ENCODE measurements around the gene C10orf67.
"Not testable (repeated sequence)": the region's sequence is repeated elsewhere in the genome, so short reads cannot be mapped to it uniquely, and the experiment has no call there.

The C10orf67 gene

DNA sequence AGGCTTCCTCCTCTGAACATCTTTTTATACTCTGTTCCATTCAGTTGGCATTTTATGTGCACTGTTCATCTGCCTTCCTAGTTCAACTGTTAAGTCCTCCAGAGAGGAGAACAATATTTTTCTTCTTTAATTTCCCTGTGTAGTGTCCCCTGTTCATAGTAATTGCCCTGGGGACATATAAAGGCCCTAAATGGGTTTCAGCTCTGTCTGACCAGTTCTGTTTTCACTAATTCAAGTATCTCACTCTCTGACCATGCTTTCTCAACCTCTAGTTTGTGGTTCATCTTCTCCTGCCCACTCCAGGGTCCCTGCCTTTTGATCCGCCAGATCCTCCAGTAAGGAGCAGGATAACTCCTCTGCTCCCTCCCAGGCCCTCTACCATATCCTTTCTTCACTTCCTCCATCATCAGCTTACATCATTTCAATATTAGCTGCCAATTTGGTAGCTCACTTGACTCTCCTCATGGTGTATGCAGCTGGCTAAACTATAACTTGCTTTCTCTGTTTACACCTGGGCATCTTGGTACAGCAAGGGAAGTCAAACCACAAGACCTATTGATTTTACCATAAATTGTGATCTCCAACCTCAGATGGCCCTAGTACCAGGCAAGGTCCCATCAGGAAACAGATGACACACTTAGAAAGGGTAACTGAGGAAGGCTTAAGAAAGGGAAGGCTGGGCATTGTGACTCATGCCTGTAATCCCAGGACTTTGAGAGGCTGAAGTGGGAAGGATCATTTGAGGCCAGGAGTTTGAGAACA lies 17.7 kb upstream of the C10orf67 start:
- no peak for DNase-seq

DNA sequence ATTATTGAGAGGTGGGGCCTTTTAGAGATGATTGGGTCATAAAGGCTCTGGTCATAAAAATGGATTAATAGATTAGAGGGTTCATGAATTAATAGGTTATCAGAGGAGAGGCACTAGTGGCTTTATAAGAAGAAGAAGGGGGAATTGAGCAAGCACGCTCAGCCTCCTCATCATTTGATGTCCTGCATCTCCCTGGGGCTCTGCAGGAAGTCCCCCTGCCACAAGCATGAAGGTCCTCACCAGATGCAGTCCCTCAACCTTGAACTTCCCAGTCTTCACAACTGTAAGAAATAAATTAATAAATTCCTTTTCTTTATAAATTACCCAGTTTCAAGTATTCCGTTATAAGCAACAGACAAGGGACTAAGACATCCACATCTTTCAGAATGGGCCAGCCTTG lies 17.1 kb upstream of the C10orf67 start:
- no peak for DNase-seq

DNA sequence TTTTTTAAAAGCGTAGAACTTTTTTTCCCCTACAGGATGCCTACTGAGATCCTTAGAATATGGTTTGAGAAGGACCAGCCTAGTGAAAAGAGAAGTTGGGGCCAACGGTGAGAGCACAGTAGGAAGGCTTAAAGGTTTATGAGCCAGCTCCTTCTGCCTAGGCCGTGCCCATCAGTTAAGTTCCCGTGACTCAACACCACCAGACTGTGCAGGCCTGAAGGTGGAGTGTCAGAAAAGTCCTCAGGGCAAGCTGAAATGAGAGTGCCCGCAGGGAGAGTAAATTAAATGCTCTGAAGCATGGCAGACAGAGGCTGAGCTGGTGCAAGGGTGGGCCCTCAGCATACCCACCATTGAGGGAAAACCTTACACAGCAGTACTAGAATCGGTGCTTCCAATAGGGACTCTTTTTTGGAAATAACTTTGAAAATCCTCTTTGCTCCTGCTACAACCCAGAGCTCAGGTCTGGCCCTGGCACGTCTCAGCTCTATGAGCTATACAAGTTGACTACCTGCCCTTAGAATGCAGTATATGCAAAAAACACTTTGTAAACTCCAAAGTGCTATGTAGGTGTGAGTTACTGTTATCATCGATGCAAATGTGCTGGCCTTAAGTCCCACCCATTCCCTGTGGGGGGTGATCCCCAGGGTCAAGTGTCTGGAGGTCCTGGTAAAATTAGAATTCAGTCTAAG lies 15.2 kb upstream of the C10orf67 start:
- no peak for DNase-seq

DNA sequence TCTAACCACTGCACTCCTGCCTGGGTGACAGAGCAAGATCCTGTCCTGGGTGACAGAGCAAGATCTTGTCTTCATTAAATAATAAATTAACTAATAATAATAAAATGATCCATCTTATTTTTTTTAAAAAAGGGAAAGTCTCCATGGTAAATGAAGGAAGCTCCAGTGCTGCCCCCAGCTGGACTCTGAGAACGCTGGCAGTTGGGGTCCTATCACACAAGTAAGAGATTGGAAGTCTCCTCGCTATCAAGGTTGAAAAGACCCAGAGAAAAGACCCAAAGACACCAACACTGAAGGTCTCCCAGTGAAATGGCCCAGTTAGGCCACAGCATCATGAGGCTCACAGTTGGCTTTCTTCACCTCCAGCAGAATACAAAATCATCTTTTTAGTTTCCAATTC lies 13.8 kb upstream of the C10orf67 start:
- no peak for DNase-seq

DNA sequence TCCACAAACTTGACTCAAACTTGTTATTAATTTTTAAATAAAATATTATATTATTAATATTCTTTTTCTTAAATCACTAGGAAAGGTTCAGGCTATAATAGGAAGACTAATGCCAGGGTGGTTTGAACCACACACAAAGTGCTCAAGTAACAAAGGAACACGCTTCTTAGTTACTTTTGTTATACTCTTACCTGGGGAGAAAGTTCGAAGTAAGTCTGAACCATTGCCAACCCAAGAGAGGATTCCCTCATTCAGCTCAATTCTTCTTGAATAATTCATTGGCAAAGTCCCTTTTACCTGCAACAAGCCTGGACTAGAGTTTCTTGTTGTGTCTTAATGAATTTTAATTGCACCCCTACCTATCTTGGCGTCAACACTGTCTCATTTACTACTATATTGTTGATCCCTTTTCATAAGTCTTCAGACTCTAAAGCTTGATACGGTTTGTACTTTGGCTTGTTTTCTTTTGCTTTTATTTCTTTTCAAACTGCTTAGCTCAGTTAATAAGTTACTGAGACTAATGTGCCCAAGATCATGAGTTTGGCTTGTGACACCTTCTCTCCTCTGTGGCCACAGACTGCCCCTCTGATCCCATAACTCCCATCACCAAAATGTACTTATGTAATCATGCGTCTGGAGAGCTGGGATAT lies 10.2 kb upstream of the C10orf67 start:
- DNase-seq: no peak

DNA sequence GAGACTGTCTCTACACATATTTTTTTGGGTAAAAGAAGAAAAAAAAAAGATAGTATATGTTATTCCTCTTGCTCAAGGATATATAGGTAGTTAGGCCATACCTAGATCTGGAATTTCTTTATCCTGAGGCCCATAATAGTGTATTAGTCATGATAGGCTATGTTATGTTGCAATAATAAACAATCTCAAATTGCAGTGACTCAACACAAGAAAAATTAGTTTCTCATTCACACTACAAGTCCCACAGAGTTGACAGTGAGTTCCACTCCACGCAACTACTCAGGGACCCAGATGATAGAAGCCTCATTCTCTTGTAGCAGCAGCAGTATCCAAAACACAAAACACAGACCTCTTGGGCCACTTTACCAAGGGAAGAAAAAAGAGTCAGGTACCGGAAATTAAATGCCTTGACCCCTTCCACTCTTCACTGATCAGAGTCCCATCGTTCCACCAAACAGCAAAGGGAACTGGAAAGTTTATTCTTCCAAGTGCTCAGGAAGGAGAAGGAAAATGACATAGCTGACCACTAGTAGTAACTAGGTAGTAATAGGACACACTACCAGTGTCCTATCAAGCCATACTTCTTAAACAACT lies 7.4 kb upstream of the C10orf67 start:
- DNase-seq: no peak

DNA sequence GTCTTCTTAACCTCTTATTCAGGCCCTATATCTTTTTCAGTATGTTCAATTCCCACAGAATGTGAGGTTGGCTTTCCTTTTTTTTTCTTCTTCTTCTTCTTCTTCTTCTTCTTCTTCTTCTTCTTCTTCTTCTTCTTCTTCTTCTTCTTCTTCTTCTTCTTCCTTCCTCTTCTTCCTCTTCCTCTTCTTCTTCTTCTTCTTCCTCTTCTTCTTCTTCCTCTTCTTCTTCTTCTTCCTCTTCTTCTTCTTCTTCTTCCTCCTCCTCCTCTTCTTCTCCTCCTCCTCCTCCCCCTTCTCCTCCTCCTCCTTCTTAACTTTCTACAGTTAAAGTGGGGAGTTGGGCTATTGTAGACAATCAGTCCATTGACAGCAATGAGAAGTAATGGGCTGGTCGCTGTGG lies 6.1 kb upstream of the C10orf67 start:
- not testable (repeated sequence) for DNase-seq

DNA sequence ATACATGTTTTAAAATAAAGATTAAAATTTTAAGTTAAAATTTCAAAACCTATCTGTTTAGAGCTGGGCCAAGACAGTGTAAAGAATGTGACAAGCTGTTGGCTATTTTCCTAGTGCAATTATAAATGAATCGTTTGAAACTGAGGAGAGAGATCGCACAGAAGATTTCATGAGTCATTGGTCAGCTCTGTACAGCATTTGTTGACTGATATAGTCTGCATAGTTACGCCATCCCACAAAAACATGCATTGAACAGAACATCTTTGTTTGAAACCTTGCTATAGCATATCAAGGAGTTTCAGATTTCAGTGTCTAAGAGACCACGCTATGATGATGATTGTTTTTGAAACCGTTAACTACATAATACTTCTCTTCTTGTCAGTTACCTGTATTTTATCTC lies 1.3 kb upstream of the C10orf67 start:
- DNase-seq: no peak

DNA sequence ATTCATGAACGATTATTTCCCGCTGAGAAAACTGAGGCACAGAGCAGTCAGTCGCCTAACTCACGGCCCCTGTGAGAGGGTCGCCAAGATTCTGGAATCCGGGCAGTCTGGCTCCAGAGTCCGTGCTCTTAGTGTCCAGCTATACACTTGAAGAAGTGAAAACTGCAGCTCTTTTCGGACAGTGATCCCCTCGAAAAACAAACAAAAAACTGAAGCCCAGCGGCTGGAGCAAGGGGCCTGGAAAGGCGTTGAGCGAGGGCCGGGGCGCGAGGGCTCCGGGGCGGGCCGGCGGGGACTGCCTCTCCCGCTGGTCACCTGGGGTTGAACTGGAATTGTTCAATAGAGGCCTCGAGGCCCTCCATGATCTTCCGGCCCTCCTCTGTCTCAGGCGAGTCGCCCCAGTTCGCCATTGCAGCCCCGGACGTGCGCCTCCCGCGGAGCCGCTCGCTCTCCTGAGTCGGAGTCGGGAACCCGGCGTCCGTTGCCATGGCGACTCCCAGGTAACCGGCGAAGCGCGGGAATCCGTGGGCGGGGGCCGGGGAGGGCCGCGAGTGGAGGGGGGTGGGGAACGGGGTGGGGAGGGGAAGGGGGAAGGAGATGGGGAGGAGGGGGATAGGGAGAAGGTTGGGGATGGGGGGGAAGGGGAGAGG lies 881 bp downstream of the C10orf67 start:
- DNase-seq: peak; percentile 57

DNA sequence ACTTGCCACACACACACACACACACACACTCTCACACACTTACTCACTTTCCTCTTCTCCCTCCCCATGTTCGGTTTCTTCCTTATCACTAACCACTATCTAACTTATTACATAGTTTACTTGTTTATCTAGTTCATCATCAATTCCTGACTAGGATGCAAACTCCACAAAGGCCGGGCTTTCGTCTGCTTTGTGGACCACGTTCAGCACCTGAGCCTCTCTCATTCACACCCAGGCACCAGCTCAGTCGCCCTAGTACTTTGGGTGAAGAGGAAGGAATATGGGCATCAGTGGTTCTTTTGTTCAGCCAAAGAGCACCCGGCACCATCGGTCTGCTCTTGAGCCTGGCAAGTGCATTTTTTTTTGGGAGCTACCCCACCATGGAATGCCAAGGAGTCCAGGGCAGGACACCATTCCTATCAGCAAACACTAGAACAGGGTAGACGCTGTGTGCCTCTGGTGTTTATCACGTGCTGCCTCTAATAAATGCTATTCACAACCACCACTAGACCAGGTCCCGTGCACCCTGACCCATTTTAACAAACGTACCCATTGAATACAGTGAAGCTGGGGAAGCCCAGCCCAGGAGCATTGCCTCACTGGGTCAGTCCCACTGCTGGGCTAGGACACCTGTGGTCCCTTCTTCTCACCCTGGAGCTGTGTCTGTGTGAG lies 2.2 kb downstream of the C10orf67 start:
- DNase-seq: no peak

DNA sequence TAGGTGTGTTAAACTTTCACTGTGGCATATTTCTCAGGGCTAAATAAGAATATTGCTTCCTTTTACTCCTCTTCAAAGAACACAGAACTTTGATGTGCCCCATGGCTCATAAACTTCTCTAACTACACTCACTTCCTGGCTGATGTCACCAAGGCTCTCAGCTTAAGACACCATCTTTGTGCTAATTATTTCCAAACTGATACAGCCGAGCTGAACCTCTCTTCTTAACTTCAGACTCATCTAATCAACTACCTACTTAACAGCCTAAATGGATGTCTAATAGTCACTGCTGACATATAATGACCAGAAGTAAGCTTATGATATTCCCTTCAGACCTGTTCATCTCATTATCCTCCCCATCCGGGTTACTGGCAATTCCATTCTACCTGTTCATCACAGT lies 3.6 kb downstream of the C10orf67 start:
- no peak for DNase-seq

DNA sequence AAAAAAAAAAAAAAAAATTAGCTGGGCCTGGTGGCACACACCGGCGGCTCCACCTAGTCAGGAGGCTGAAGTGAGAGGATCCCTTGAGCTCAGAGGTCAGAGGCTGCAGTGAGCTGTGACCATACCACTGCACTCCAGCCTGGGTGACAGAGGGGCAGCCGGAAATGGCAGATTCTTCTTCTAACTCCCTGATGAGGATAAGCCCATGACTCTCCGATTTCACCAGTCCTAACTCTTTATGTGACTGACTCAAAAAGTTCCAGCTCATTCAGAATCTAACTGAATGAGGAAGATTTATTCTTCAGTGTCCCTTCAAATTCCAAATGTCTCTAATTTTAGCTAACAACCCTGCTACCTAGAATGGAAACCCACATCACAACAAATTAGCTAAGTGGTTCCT lies 4.2 kb downstream of the C10orf67 start:
- no peak for DNase-seq

DNA sequence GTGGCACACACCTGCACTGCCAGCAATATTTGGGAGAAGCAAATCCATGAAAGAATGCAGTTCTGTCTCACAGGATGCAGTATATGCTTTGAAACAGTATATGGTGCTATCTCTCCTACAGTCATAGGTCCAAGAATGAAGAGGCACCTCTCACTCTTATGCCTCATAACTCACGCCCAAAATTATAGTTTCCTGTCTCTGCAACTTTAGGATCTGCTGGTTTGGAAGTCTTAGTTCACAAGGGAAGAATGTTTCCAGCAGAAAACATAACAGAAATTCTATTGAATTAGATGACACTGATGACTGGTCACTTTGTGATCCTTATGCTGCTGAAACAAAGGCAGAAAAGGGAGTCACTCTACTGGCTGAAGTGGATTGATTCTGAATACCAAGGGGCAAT lies 5.7 kb downstream of the C10orf67 start:
- DNase-seq: no peak

DNA sequence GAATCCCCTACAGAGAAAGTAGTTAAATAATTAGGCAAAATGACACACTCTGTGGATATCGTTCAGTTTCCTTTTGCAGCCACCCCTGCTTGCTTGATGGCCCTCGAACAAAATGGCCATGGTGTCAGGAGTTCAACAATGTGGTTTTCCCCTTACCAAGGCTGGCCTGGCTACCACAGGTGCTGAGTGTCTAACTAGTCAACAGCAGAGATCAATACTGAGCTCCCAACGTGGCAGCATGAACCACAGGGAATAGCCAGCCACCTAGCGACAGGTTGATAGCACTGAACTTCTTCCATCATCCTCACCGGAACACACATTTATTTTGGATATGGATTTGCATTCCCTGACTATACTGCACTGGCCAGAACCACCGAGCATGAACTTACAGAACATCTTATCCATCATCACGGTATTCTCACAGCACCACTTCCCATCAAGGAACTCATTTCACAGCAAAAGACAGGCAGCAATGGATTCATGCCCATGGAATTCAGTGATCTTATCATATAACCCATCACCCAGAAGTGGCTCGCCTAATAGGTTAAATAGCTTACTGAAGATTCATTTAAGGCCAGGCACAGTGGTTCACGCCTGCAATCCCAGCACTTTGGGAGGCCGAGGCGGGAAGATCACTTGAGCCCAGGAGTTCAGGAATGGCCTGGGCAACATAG lies 6.3 kb downstream of the C10orf67 start:
- DNase-seq: no peak

DNA sequence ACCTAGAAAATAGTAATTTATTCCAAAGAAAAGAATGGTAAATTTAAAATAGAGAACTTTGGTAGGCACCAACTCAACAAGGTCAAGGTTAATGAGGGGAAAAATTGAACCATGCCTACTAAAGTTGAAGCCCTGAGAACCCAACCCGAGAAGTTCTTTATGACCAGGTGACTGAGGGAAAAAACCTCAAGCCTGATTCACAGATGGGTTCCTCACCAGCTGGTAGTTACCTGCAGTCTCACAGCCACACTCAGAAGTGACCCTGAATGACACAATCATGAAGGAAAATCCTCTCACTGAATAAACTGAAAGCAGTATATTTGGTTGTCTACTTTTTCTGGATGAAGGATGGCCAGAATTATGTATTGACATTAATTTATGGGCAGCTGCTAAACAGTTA lies 7.0 kb downstream of the C10orf67 start:
- no peak for DNase-seq

DNA sequence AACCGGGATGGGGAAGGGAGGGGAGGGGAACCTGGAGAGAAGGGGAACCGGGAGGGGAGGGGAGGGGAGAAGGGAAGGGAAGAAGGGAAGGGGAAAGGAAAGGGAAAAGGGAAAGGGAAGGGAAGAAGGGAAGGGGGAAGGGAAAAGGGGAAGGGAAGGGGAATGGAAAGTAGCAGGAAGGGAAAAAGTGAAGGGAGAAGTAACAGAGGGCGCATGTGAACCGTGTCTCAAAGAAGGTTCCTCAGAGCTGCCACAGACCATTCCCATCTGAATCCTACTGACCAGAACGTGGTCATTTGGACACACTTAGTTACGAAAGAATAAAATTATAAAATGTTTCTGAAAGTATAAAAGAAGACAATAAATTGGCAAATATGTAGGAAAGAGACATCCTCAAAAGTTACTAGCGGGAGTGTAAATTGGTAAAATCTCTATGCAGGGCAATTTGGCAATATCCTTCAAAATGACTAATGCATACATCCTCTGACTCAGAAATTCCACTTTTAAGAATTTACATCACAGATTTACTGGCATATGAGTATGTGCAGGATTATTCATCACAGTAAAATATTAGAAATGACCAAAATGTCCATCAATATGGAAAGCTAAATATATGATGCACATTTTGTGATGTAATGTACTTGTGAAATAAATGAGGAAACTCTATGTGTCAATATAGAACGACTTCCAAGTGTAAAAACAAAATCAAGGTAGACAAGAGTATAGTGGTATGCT lies 12.9 kb downstream of the C10orf67 start:
- DNase-seq: no peak

DNA sequence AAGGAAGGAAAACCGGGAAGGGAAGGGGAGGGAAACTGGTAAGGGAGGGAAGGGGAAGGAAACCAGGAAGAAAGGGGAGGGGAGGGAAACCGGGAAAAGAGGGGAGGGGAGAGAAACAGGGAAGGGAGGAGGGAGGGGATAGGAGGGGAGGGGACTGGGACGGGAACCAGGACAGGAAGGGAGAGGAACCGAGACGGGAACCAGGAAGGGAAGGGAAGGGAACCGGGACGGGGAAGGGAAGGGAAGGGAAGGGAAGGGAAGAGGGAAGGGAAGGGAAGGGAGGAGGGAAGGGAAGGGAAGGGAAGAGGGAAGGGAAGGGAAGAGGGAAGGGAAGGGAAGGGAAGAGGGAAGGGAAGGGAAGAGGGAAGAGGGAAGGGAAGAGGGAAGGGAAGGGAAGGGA lies 13.6 kb downstream of the C10orf67 start:
- no peak for DNase-seq

DNA sequence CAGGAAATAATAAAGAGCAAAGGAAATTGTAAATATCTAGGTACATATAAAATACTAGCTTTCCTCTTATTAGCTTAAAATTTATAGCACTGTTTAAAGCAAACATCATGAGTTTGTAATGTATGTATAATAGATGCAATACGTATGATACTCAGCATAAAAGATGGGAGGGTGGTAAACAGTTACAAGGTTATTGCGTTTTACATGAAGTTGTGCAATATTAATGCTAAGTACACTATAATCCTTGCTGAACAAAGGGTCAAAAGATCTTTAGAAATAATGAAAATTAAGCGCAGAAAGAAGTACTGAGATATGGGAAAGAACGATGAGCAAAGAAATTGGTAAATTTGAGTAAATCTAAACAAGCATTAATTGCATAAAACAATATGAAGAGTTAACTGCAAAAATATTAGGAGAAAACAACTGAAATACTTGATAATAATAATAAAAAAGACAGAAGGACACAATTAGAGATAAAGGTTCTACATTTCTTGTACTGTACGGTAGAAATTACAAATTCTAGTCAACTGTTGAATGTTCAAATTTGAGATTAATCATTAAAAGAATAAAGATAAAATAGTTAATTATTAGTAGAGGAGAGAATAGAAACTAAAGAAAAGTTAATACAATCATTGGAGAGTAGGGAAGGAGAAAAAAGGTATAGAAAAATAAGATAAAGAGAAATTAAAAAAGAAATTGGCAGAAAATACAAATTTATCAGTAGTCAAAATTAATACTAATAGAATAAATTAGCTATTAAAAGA lies 17.9 kb downstream of the C10orf67 start:
- no peak for DNase-seq

DNA sequence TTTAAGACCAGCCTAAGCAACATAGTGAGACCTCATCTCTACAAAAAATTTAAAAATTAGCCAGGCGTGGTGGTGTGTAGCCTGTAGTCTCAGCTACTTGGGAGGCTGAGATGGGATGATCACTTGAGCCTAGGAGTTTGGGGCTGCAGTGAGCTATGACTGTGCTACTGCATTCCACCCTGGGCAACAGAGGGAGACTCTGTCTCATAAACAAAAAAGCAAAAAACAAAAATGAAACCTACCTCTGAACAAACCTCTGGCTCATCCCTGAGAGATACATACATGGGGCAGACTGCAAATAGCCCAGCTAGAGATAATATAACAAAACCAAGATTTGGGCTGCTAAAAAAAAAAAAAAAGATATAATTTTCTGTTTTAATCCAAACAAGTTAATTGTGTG lies 19.5 kb downstream of the C10orf67 start:
- DNase-seq: no peak

DNA sequence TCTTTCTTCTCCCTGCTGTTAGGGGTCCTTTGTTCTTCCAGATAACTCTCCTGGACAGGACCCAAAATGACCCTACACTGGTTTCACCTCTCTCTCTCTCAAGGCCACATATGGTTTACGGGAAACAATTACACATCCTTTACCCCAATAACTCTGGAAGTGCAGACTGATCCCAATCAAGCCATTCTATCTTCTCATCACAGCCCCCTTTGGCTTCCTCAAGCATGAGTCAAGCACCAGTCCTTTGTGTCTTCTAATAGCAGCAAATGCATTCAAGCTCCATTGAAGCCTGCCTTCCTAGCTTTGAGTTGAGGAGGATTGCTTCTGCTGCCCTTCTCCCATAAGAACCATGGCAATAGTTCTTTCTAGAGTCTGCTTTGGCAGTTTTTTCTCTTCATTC lies 20.2 kb downstream of the C10orf67 start:
- DNase-seq: no peak

DNA sequence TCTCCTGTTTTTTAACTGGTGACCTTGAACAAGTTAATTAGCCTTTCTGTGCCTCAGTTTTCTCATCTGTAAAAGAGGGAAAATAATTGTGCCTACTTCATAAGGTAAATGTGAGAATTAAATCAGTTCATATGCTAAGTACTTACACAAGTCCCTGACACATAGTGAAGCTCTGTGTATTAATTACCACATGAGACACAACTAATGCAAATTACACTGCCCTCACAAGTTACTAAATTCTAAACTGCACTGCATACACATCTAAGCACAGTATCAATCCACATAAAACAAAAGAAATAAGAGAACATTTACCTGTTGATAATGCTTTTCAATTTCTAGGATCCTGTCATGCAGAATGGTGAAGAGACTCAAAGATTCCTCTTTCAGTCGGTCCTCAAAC lies 22.5 kb downstream of the C10orf67 start:
- no peak for DNase-seq
